Stimulated activated CD4-positive, alpha-beta T cell treated with anti-CD3 and anti-CD28 coated beads, Interleukin-1b, Interleukin-23, amount 100 ng/mL, for 24 hours (primary cell): ENCODE data around the gene LTC4S.
"Not testable (repeated sequence)": the region's sequence is repeated elsewhere in the genome, so short reads cannot be mapped to it uniquely, and the experiment has no call there.

Experiments used
- DNase-seq, 4 experiments: peaks; one replicate each; pipeline ENCODE4 v3.0.0-alpha.2; 2020; ENCODE audit warnings: low read depth in 4 of 4, low spot score in 1 of 4

LTC4S gene

DNA sequence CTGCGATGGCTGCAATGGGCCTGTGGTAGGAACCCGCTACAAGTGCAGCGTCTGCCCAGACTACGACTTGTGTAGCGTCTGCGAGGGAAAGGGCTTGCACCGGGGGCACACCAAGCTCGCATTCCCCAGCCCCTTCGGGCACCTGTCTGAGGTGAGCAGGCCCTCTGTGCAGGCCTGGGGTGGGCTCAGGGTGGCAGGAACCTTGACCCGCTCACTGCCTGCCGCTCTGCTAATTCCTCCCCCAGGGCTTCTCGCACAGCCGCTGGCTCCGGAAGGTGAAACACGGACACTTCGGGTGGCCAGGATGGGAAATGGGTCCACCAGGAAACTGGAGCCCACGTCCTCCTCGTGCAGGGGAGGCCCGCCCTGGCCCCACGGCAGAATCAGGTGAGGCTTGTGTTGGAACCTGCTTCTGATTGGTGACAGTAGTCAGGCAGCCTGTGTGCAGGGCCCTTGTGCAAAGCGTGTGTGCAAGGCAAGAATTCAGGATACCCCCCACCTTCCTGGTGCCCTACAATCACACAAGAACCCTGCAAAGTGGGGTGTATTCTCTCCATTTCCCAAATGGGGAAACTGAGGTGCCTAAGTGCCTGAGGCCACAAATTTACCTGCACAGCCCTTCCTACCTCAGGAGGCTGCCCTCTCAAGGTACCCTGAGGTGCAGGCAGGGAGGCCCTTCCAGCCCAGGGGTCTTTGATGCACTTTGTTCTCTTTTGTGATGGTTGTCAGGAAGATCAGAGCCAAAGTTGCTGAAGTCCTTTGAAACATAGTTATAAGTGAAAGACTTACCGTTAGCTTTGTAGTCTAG is 30.4 kb downstream of the LTC4S start:
- DNase-seq: no peak

DNA sequence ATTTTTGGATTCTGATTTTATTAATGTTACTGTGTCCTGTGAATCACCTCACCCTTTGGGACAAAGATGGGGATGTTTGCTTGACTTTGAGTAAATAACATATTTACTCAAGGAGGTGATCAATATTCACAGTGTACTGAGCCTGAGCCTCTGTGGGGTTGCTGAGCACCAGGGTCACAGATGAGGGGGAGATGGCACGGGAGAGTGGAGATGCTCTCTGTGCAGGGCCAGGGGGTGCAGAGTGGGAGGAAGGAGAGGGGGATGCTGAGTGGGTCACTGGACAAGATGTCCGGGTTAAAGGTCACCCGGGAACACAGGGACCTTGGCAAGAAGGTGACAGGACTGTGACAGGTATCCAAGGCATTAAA is 30.9 kb downstream of the LTC4S start:
- DNase-seq: no peak

DNA sequence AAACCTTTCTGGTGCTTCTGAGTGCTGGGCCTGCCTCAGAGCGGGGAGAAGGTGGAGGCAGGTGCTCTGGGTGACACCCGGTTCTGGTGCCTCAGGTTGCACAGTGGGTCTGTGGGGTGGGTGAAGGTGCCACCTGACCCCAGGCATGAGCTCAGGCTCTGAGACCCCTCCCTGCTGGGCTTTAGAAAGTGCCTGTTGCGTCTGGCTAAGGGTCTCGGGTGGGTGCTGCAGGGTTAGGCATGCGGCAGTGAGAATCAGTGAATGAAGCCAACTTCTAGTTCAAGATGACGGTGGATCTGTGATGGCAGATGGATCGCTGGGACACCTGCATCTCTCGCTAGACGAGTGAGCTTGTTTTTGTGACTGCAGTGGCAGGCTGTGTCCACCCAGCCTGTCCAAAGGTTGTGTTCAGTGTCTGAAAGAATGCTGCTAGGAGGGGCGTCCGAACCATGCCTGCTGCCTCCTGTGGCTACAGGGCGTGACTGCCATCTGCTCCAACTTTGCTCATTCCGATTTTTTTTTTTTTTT is 31.9 kb downstream of the LTC4S start:
- DNase-seq: no peak

DNA sequence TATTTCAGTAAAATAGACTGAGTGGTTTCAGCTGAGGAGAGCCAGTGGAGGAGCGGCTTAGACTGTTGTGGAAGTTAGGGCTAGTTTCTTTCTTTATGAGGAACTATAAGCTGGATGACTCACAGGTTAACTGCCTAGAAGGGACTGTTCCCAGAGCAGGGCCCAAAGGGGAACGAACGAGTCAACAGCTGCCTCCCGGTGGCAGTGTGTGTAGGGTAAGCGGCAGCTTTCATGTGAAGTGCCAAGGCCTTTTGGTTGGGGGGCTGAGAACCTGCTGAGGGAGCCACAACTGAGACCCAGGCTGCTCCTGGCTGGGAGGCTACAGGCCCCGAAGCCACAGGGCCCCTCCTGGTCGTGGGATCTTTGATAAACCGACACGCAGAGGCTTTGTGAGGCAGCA is 33.9 kb downstream of the LTC4S start:
- peak in 1 of 4 experiments; percentile 61 for DNase-seq

DNA sequence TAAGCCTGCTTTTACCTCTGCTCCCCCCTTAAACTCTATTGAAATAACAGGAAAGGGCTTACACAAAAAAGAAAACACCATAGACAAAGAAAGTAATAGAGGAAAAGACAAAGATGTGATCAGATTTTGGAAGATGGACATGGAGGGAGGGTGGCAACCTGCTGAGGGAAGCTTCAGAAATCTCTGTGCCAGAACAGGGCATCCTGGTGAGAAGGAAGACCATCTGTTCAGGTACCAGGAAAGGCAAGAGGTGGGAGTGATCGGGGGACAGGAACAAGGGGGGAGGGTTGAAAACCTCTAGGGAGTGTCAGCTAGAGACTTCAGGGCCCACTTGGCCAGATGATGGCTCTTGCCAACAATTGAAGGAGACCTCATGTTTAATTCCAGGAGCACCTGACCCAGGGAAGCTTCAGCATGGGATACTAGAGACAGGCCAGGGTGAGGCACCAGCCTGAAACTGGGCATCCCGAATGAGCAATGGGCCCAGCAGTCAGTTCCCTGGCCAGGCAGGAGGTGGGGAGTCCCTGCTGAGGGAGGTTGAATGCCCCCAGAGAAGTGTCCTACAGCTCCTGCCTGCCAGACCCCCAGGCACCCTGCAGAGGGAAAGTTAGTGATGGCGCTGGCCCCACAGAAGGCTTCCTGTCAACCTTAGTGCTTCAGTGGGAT is 35.1 kb downstream of the LTC4S start:
- DNase-seq: no peak

DNA sequence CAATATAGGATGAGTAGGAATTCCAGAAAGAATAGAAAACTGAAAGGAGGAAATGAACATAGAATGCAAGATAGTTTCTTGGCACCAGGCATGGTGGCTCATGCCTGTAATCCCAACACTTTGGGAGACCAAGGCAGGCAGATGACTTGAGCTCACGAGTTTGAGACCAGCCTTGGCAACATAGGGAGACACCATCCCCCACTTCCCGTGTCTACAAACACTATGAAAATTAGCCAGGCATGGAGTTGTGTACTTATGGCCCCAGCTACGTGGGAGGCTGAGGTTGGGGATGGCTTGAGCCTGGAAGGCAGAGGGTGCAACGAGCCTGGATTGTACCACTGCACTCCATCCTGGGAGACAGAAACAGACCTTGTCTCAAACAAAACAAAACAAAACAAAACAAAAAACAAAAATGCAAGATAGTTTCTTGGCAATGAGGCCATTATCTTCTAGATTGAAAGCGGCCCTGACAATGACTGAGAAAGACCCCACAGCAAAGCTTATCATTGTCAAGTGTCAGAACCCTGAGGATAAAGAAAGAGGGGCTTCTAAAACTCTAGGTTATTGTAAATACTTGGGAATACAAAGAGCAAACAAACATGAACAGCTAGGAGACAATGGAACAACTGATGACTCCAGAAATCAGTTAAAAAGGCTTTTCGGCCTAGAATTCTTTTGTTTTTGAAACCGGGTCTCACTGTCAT is 36.1 kb downstream of the LTC4S start:
- DNase-seq: no peak

DNA sequence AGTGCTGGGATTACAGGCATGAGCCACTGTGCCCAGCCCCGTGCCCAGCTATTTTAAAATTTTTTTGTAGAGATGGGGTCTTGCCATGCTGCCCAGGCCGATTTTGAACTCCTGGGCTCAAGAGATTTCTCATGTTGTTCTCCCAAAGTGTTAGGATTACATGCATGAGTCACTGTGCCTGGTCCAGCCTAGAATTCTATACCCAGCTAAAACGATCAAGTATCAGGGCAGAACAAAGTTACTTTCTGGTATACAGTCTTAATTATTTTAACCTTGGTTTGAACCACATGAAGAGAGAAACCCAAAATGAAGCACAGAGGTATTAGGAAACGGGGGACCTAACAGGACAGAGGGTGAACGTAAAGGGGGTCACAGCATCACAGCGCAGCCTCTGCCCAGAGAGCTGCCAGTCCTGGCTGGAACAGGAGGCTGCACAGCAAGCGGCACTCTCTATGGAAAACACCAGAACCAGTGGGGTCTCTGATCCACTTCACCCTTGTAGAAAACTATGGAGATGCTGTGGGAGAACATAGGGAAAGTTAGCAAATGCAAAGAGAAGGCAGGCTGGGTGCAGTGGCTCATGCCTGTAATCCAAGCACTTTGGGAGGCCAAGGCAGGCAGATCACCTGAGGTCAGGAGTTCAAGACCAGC is 37.2 kb downstream of the LTC4S start:
- DNase-seq: no peak

DNA sequence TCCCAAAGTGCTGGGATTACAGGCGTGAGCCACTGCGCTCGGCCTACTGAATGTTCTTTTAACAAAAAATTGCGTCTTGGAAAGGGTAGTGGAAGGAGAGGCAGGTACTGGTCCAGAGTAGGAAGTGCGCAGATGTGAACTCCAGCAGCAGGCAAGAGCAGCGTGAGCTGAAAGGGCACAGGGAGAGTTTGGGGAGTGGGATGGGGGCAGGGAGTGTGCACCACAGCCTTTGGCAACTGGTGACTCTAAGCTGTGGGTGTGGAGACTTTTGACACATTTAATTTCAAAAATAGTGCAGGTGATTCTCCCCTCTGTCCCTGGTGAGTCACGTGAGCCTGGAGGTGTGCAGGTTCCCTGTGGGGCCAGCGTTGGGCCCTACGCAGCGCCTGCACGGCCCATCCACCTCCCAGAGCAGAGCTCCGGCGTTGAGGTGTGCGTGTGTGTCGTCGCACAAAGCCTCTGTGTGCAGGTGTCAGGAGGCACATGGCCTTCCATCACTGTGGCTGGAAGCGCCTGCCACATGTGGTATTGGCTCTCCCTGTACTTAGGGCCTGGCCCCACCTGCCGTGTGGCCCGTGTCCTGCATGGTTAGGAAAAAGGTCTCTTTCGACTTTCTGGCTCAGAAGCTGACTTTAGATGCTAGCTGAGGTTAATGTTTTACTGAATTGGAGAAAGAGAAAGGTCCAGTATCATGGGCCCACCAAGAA is 38.4 kb downstream of the LTC4S start:
- DNase-seq: no peak

DNA sequence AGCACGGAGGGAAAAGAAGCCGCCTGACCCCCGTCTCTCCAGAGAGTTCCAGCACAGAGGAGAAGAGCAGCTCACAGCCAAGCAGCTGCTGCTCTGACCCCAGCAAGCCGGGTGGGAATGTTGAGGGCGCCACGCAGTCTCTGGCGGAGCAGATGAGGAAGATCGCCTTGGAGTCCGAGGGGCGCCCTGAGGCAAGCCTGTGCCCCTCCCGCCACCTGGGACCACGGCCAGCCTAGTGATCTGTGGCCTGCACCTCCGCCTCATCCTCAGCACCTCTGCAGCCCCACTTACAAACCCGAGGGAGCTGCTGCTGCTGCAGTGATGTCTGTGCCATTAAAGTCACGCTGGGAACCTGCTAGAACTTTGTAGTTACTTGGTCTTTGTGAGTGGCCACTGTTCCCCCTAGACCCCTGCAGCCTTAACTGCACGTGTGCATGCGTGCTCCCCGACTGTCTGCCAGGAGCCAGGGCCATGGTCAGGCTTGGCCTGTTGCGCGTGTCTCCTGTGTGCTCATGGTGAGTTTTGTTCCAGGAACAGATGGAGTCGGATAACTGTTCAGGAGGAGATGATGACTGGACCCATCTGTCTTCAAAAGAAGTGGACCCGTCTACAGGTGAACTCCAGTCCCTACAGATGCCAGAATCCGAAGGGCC is 39.4 kb downstream of the LTC4S start:
- no peak for DNase-seq

DNA sequence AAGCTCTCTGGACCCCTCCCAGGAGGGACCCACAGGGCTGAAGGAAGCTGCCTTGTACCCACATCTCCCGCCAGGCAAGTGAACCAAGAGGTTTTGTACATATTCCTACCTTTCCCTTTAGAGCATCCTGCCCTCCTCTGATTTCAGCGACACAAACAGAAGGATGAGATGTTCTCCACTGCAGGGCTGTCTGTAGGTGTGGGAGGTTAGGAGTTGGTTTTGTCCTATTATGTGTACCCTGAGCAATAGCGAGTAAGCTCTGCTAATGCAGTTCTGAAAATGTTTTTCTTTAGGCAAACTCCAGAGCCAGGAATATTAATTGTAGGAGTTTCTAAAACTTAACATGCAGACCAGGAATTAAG is 39.9 kb downstream of the LTC4S start:
- DNase-seq: no peak

DNA sequence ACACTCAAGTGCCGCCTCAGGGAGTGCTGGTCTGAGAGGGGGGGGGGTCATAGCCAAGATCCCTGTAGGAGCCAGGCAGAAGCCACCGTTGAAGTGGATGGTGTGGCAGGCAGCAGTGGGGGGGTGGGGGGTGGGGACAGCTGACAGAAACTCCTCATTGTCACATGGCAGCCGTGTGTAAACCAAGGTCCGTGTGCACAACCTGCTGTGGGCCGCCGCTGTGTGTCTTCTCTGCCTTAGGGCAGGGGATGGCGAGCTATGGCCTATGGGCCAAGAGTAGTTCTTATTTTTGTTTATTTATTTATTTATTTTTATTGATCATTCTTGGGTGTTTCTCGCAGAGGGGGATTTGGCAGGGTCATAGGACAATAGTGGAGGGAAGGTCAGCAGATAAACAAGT is 40.3 kb downstream of the LTC4S start:
- no peak for DNase-seq

DNA sequence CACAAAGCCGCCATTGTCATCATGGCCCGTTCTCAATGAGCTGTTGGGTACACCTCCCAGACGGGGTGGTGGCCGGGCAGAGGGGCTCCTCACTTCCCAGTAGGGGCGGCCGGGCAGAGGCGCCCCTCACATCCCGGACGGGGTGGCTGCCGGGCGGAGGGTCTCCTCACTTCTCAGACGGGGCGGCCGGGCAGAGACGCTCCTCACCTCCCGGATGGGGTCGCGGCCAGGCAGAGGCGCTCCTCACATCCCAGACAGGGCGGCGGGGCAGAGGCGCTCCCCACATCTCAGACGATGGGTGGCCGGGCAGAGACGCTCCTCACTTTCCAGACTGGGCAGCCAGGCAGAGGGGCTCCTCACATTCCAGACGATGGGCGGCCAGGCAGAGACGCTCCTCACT is 41.1 kb downstream of the LTC4S start:
- not testable (repeated sequence) for DNase-seq

DNA sequence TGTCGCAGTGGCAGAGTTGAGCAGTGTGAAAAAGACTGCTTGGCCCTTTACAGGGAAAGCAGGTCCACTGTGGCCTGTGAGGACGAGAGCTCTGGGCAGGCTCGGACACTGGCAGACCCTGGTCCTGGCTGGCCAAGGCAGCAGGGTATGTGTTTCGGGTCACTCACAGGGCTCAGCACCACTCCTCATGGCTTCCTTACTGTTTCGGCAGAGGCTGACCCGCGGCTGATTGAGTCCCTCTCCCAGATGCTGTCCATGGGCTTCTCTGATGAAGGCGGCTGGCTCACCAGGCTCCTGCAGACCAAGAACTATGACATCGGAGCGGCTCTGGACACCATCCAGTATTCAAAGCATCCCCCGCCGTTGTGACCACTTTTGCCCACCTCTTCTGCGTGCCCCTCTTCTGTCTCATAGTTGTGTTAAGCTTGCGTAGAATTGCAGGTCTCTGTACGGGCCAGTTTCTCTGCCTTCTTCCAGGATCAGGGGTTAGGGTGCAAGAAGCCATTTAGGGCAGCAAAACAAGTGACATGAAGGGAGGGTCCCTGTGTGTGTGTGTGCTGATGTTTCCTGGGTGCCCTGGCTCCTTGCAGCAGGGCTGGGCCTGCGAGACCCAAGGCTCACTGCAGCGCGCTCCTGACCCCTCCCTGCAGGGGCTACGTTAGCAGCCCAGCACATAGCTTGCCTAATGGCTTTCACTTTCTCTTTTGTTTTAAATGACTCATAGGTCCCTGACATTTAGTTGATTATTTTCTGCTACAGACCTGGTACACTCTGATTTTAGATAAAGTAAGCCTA is 42.6 kb downstream of the LTC4S start:
- DNase-seq: peak in 3 of 4 experiments; percentile 27 to 50 (median 36)

DNA sequence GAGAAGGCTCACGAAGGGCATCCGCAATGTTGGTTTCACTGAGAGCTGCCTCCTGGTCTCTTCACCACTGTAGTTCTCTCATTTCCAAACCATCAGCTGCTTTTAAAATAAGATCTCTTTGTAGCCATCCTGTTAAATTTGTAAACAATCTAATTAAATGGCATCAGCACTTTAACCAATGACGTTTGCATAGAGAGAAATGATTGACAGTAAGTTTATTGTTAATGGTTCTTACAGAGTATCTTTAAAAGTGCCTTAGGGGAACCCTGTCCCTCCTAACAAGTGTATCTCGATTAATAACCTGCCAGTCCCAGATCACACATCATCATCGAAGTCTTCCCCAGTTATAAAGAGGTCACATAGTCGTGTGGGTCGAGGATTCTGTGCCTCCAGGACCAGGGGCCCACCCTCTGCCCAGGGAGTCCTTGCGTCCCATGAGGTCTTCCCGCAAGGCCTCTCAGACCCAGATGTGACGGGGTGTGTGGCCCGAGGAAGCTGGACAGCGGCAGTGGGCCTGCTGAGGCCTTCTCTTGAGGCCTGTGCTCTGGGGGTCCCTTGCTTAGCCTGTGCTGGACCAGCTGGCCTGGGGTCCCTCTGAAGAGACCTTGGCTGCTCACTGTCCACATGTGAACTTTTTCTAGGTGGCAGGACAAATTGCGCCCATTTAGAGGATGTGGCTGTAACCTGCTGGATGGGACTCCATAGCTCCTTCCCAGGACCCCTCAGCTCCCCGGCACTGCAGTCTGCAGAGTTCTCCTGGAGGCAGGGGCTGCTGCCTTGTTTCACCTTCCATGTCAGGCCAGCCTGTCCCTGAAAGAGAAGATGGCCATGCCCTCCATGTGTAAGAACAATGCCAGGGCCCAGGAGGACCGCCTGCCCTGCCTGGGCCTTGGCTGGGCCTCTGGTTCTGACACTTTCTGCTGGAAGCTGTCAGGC is 43.6 kb downstream of the LTC4S start:
- DNase-seq: no peak

DNA sequence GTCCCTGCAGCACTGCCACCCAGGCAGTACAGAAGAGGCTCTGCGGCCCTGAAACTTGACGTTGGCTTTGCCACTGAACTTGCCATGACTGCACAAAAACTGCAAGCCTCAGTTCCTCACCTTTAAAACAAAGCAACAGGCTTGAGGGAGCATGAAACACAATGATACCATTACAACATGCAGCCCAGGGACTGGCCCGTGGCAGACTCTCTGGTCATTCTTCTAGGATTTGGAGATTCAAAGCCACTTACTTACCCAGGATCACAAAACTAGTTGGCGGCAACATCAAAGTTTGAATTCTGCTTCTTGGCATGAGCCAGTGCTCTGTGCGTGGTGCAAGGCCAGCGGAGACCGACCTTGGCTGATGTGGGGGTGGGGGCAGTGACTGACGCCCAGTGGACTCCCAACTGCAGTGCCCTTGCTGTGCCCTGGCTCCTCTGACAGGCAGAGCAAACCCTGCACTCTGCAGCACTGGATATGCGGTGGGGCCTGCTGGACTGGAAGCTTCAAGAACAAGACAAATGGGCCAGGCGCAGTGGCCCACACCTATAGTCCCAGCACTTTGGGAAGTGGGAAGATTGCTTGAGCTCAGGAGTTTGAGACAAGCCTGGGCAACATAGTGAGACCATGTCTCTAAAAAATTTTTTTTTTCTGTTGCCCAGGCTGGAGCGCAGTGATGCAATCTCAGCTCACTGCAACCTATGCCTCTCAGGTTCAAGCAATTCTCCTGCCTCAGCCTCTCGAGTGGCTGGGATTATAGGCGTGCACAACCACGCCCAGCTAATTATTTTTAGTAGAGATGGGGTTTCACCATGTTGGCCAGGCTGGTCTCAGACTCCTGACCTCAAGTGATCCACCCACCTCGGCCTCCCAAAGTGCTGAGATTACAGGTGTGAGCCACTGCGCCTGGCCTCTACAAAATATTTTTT is 45.8 kb downstream of the LTC4S start:
- no peak for DNase-seq

DNA sequence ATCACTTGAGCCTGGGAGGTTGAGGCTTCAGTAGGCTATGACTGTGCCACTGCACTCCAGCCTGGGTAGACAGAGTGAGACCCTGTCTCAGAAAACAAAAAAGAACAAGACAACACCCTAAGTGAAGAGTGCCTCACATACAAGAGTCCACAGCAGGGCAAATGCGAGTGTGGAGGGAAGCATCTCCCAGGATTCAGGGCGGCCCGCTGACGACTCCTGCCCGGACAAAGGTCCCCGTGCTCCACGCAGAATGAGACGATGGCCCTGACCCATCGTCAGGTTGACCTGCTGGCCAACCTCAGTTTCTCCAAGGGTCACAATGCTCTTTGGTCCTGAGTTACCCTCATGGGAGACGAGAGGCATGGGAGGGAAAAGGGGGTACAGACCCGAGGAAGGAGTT is 46.5 kb downstream of the LTC4S start:
- DNase-seq: no peak

DNA sequence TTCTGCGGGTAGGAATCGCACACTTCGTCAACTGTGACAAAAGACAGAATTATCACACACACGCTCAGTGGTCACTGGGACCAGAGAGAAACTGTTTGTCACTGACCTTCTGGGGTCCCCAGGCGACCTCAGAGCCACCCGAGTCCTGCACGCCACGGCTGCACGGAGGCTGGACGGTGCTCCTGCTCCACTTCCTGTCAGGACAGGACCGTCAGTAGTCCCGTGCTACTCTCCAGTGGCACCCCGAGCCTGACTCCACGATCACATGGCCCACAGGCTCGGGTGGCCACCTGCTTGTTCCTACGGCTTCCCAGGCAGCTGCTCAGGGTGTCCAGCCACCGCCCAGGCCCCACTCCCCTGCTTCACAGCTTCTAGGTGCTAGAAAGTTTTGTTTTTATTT is 47.0 kb downstream of the LTC4S start:
- no peak for DNase-seq
